ENCODE data around the gene GRIN2A.

GRIN2A gene

GRCh38 chr16:10138881-10139280, 43.3 kb downstream of the GRIN2A start:
- Histone ChIP-seq H3K79me2 (ENCODE audit: insufficient read depth, low read depth) (no peaks in the 10 kb centered on the region), H3K9ac (no peak overlapping the region), H3K4me1 (ENCODE audit: low read depth, poor library complexity, severe bottlenecking) (no peaks in the 10 kb centered on the region), H3K4me3 (IDR thresholded peaks at IDR 0.05; ENCODE audit: insufficient read depth, low read depth, low read length) (no peak overlapping the region), H3K27ac (no peak overlapping the region), H2AFZ (ENCODE audit: low read depth) (no peak overlapping the region), H3K36me3 (ENCODE audit: insufficient read depth) (no peaks in the 10 kb centered on the region), H4K20me1 (ENCODE audit: insufficient read depth) (no peaks in the 10 kb centered on the region), H3K4me2 (no peak overlapping the region), H3K27me3 (ENCODE audit: insufficient read depth, low read depth) (no peaks in the 10 kb centered on the region)
- TF ChIP-seq CTCF (conservative IDR thresholded peaks at IDR 0.05; ENCODE audit: low read depth, low read length), result no peak

GRCh38 chr16:10137341-10137740, 44.9 kb downstream of the GRIN2A start:
- Histone ChIP-seq H3K4me3 (IDR thresholded peaks at IDR 0.05; ENCODE audit: insufficient read depth, low read depth, low read length) (no peak overlapping the region), H3K4me2 (no peak overlapping the region), H3K4me1 (ENCODE audit: low read depth, poor library complexity, severe bottlenecking) (no peaks in the 10 kb centered on the region), H2AFZ (ENCODE audit: low read depth) (no peak overlapping the region), H3K9ac (no peak overlapping the region), H3K36me3 (ENCODE audit: insufficient read depth) (no peaks in the 10 kb centered on the region), H3K27me3 (ENCODE audit: insufficient read depth, low read depth) (no peaks in the 10 kb centered on the region), H4K20me1 (ENCODE audit: insufficient read depth) (no peaks in the 10 kb centered on the region), H3K79me2 (ENCODE audit: insufficient read depth, low read depth) (no peaks in the 10 kb centered on the region), H3K27ac (no peak overlapping the region)
- no peak for TF ChIP-seq CTCF (conservative IDR thresholded peaks at IDR 0.05; ENCODE audit: low read depth, low read length)

DNA sequence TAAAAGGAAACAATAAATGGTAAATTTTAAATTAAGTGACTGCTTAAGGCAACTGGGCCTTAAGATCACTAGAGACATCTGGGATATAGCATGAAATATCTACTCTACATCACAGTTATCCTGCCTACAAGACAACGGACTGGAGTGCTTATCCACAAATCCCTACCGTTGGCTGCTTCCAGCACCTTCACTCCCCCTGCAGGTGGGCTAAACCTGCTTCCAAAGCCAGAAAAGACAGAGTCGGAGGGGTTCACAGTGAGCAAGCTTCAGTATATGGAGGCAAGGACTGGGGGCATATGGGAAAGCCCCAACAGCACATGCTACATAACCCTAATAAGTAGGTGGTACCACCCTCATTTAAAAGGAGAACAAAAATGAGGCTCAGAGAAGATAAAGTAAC, 45.3 kb downstream of the GRIN2A start:
- no peak overlapping the region for H3K4me3 ChIP-seq (IDR thresholded peaks at IDR 0.05; ENCODE audit: insufficient read depth, low read depth, low read length)

DNA sequence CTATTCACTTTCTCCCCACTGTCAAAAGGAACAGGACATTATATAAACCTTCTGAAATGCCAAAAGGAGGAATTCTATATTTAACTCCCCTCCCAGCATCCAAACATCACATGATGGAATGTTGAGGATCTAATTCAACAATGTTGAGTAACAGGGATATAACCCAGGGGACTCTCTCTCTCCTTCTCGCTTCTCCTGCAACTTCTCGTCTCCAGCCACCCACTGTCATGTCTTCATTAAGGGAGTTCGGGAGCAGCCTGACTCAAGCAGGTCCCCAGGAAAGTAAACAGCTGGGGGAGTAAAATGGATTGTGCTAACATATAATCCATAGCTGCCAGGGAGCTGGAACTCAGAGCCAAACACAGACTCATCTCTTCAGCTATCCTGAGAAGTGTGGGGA, 51.7 kb downstream of the GRIN2A start:
- Histone ChIP-seq H3K9ac (no peak overlapping the region), H3K27ac (no peak overlapping the region), H4K20me1 (ENCODE audit: insufficient read depth) (no peaks in the 10 kb centered on the region), H3K79me2 (ENCODE audit: insufficient read depth, low read depth) (no peaks in the 10 kb centered on the region), H3K4me1 (ENCODE audit: low read depth, poor library complexity, severe bottlenecking) (no peaks in the 10 kb centered on the region), H3K27me3 (ENCODE audit: insufficient read depth, low read depth) (no peaks in the 10 kb centered on the region), H3K4me2 (no peak overlapping the region), H2AFZ (ENCODE audit: low read depth) (no peak overlapping the region), H3K4me3 (IDR thresholded peaks at IDR 0.05; ENCODE audit: insufficient read depth, low read depth, low read length) (no peak overlapping the region), H3K36me3 (ENCODE audit: insufficient read depth) (no peaks in the 10 kb centered on the region)
- TF ChIP-seq CTCF (conservative IDR thresholded peaks at IDR 0.05; ENCODE audit: low read depth, low read length), result no peak

More for the DNA sequence above, 45.3 kb downstream of the GRIN2A start:
- Histone ChIP-seq H3K4me1 (ENCODE audit: low read depth, poor library complexity, severe bottlenecking) (no peaks in the 10 kb centered on the region), H3K9ac (no peak overlapping the region), H3K36me3 (ENCODE audit: insufficient read depth) (no peaks in the 10 kb centered on the region), H3K4me2 (no peak overlapping the region), H2AFZ (ENCODE audit: low read depth) (no peak overlapping the region), H3K27me3 (ENCODE audit: insufficient read depth, low read depth) (no peaks in the 10 kb centered on the region), H4K20me1 (ENCODE audit: insufficient read depth) (no peaks in the 10 kb centered on the region), H3K79me2 (ENCODE audit: insufficient read depth, low read depth) (no peaks in the 10 kb centered on the region), H3K27ac (no peak overlapping the region)
- TF ChIP-seq CTCF (conservative IDR thresholded peaks at IDR 0.05; ENCODE audit: low read depth, low read length), result no peak

Measured in KMS-11 (cell line).